GM20000 (cell line): Measurements from ENCODE around the gene SLC44A5.
"Not testable (repeated sequence)": the region's sequence is repeated elsewhere in the genome, so short reads cannot be mapped to it uniquely, and the experiment has no call there.

Experiments used
- DNase-seq: peaks from one replicate; pipeline ENCODE4 v3.0.0; 2012; ENCODE audit warnings: low spot score
- TF ChIP-seq, protein P1 (sequence below): IDR thresholded peaks from 2 replicates; pipeline ENCODE4 v1.5.1; 2012; ENCODE audit warnings: mild to moderate bottlenecking, control low read depth; ENCODE audit errors: extremely low read depth, missing control alignments

SLC44A5 gene

DNA sequence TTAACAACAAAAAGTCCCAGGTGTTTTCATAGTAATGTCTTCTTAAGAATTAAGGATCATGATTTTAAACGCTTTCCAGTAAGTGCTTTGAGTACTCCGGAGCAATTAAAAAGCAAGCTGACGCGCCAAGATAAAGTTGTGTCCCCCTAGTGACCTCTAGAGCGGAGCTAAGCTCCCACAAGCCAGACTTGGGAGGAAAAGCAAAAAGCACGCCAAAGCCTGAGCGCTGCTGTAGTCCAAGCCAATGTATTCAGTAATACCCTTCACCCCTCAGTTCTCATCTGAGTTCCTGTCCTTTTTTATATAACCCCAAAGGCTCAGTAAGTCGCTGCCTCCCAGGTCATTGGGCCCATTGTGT is 3.5 kb upstream of the SLC44A5 start:
- no peak for DNase-seq
- TF ChIP-seq, protein P1, sequence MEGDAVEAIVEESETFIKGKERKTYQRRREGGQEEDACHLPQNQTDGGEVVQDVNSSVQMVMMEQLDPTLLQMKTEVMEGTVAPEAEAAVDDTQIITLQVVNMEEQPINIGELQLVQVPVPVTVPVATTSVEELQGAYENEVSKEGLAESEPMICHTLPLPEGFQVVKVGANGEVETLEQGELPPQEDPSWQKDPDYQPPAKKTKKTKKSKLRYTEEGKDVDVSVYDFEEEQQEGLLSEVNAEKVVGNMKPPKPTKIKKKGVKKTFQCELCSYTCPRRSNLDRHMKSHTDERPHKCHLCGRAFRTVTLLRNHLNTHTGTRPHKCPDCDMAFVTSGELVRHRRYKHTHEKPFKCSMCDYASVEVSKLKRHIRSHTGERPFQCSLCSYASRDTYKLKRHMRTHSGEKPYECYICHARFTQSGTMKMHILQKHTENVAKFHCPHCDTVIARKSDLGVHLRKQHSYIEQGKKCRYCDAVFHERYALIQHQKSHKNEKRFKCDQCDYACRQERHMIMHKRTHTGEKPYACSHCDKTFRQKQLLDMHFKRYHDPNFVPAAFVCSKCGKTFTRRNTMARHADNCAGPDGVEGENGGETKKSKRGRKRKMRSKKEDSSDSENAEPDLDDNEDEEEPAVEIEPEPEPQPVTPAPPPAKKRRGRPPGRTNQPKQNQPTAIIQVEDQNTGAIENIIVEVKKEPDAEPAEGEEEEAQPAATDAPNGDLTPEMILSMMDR = no peak

DNA sequence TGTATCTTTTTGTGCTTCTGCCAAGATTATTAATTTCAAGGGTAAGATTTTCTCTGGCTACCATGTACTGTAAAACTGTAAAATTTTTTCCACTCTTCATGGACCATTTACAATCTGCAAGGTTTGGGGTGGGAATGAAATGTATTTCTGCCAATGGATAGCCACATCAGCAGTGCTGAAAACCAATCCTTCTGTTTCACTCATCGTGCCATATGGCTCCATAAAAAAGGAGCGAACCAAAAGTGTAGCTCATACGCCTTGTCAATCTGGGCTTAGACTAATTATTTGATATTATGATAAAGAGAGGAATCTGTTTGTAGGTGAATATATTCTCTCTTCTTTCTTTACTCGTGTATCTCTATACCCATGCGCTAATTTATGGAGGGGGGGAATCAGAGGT is 3.0 kb upstream of the SLC44A5 start:
- no peak for DNase-seq
- TF ChIP-seq, protein P1 = no peak

DNA sequence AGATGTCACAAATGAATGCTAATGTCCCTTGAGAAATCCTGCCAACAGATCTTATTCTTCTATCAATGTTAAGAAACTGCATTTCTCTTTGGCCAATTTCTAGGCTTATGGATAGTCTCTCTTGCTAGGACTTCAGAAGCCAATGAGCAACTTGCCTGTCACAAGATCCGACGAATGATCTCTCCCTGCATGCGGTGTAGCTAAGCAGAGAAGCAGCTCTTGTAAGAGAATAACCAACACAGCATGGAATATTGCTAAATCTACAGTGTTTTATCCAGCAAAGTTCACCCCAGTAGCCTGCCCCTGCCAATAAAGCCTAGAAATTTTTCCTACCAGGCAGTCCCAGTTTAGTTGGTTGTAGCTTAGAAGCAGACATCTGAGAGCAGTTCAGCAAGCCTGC is 2.1 kb upstream of the SLC44A5 start:
- TF ChIP-seq, protein P1 = no peak
- DNase-seq = no peak

DNA sequence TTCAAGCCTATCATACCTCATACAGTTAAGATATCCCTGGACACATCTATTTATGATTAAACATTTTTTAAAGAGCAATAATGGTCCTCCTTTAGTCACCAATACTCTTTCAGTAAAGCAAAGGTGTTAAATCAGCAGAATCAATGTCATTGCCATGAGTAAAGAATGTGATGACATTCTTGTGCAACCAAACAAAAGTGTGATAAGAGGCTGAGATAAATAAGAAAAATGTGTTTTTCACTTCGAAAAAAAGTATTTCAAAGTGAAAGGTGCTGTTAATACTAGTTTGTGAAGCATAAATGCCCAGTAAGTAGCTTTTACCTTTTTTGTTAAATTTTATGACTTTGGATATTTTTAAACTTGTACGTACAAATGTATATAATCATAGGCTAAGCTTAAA is 8.4 kb downstream of the SLC44A5 start:
- TF ChIP-seq, protein P1 = no peak
- DNase-seq = no peak

DNA sequence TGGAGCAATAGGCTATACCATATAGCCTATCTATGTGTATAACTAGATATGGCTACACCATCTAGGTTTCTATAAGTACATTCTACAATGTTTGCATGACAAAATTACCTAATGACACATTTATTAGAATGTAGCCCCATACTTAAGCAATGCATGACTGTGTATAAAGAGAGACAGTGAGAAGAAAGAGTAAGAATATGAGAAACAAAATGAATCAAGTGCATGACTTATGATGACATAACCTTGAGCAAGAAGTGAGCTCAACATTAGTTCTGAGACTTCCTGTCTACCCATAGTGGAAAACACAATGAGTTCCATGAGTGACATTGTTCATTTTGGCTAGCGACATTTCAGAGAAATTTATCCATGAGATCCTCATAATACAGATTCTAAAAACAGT is 10.1 kb downstream of the SLC44A5 start:
- TF ChIP-seq, protein P1 = no peak
- no peak for DNase-seq

DNA sequence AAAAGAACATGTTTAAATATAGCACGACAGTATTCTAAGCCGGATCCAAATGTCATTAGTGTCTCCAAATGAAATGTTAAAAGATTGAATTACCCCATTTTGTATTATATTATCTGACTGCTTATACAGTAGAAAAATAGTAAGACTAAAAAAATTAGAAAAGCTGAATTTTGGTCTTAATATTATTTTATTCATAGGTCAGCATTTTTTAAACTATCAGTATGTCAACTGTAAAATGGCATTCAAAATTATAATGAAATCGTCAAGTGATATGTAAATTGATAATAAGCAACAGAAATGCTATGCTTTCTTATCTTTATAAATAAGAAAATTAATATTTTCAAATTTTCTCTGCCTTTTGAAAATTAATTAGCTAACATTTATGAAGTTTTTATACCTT is 16.6 kb downstream of the SLC44A5 start:
- TF ChIP-seq, protein P1 = no peak
- no peak for DNase-seq

DNA sequence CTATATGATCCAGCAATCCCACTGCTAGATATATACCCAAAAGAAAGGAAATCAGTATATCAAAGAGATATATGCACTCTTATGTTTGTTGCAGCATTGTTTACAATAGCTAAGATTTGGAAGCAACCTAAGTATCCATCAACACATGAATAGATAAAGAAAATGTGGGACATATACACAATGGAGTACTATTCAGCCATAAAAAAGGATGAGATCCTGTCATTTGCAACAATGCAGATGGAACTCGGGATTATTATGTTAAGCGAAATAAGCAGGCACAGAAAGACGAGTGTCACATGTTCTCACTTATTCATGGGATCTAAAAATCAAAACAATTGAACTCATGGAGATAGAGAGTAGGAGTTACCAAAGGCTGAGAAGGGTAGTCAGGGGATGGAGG is 17.5 kb downstream of the SLC44A5 start:
- not testable (repeated sequence) for DNase-seq

DNA sequence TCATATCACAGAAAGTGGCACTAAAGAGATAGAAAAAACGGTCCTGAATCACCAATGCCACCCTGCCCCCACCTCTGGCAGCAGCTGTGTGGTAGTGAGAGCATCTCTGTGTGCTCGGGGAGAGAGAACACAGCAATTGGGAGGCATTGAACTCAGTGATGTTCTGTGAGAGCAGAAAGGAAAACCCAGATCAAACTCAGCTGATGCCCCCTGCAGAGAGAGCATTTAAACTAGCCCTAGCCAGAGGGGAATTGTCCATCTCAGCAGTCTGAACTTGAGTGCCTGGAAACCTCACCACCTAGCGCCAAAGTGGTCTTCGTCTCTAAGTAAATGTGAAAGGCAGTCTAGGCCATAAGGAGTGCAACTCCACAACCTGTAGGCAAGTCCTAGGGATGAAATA is 21.3 kb downstream of the SLC44A5 start:
- TF ChIP-seq, protein P1 = no peak
- DNase-seq = no peak
